Activated naive CD4-positive, alpha-beta T cell (primary cell): ENCODE results near the gene MLPH.

Experiments used
- DNase-seq, 4 experiments: peaks; one replicate each; lab custom pipeline; 2025; lab: John Stamatoyannopoulos, UW

The MLPH gene, protein sequence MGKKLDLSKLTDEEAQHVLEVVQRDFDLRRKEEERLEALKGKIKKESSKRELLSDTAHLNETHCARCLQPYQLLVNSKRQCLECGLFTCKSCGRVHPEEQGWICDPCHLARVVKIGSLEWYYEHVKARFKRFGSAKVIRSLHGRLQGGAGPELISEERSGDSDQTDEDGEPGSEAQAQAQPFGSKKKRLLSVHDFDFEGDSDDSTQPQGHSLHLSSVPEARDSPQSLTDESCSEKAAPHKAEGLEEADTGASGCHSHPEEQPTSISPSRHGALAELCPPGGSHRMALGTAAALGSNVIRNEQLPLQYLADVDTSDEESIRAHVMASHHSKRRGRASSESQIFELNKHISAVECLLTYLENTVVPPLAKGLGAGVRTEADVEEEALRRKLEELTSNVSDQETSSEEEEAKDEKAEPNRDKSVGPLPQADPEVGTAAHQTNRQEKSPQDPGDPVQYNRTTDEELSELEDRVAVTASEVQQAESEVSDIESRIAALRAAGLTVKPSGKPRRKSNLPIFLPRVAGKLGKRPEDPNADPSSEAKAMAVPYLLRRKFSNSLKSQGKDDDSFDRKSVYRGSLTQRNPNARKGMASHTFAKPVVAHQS

DNA sequence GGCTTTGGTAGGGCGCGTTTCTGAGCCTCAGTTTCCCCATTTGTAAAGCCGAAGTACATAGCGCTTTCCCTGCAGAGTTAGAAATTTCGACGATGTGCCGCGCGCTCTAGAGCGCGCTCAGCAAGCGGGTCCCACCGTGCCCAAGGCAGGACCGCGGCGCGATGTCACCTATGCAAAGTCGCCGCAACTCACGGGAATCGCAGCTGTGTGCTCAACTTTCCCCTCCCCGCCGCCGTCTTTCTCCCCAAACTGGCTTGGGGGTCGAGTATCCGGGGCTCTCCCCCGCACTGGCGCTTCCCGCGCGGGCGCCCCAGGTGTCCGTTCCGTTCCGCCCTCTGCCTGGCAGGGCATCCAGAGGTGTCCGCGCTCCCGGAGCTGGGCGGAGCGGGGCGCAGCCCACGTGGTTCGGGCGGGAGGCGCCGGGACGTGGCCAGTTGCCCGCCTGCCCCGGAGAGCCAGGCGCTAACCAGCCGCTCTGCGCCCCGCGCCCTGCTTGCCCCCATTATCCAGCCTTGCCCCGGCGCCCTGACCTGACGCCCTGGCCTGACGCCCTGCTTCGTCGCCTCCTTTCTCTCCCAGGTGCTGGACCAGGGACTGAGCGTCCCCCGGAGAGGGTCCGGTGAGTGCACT lies at the start of gene MLPH:
TSS of gene MLPH (plus strand) at position 433 of the 630 bp plus-strand sequence. CDS start 6,176 bp downstream, outside the sequence.
- no peak for DNase-seq

DNA sequence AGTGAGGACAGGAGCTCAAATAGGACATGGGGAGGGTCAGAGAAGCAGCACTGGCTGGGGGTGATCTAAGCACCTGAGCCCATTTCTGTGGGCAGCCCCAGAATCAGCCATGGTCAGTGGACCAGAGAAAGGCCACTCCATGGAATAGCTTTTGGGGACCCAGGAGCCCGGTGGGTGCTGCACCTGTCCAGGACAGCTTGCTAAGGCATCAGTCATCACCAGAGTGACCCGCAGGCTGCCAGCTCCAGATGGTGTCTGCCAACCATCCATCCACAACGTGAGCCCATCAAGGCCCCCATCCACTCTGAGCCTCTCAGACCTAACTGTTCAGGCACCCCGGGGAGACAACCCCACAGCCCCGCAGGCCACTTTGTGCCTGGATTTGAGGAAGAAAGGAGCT lies 49.5 kb upstream of the MLPH start:
- DNase-seq = no peak

DNA sequence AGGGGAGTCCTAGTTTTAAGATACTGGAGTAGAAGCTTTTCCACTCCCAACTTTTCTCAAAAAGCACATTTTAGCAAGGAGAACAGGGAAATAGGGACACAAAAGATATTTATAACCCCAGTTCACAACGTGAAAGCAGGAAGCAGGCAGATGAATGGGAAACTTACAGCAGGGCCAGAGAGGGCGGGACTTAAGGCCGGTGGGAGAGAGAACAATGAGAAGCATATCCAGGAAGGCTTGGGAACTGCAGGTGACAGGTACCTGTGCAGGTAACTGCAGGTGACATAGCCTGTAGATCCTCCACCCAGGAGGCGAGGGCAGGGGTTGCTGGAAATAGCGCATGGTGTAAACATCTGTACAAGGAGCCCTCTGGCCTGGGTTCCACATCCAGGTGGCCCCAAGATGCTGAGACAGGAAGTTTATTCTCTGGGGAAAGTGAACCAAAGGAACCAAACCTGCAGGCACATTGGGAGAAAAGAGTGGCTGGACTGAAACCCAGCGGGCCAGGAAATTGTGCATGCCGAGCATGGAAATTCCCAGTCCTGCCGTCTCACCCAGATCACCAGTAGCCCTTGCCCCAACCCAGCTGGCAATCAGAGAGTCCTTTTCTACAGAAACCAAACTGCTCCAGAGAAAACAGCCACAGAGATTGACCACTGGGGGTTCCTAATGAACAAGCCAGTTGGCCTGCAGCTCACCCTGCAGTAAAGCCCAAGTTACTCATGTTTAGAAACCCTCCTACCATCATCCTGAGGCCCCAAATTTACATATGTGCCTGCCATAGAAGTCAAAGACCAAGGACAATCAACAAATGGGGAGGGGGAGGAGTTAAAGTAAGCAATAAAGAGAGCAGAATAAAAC lies 48.7 kb upstream of the MLPH start:
- DNase-seq = no peak

DNA sequence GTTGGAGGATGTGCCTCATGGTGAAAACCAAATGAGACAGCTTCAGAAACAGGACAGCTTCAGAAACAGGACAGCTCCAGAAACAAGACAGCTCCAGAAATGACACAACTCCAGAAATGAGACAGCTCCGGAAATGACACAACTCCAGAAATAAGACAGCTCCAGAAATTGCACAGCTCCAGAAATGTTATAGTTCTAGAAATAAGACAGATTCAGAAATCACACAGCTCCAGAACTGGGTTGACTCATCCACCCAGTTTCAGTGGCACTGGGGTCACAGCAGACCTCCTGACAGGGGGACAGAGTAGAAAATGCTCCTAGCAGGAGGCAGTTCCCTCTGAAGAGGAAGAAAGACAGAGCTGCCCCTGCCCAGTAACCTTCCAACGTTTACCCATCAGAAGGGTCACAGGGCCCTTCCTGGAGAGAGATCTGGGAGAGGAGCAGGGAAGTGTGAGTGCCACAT lies 46.2 kb upstream of the MLPH start:
- DNase-seq = no peak

DNA sequence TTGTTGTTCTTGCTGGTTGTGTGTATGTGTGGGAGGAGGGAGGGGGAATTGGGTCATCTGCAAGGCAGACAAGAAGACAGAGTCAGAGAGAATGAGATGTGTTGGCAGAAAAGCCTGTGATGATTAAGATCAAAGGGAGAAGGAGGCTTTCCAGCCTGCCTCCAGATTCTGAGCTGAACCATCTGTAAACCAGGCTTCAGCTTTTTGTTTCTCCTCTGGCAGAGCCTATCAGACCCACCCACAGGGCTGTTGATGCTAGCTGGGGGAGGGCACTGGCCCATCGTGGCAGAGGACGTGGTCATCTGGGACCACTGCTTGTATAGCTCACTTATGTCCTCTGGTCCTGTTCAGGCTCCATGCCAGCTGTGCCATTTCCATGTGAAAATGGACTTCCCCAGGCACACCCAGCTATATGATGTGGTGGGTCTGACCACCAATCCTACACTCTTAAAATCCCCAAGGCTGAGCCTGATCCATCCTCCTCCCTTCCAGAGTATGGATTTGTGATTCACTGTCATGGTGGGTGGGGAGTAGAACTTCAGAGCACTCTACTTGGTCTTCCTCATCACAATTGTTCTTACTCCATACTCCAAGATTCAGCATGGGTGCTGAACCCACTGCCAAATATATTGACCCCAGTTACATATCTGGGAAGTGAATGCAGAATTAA lies 45.3 kb upstream of the MLPH start:
- no peak for DNase-seq

DNA sequence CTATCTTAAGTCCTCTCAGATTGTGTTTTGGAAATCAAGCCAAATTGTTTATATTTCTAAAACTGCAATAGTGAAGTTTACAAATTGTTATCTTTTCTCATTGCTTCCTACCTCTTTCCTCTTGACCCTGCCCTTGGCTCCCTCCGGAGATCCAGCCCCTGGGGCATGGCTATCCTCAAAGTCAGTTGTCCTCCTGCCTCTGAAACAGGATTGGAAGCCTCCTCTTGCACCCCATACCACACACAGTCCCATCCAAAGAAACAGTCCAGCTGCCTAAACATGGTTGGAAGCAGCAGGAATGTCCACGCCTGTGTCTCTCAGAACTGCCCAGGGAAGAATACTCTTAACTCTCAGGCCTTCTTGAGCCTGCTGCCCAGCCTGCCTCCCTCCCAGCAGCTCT lies 43.0 kb upstream of the MLPH start:
- DNase-seq = no peak

DNA sequence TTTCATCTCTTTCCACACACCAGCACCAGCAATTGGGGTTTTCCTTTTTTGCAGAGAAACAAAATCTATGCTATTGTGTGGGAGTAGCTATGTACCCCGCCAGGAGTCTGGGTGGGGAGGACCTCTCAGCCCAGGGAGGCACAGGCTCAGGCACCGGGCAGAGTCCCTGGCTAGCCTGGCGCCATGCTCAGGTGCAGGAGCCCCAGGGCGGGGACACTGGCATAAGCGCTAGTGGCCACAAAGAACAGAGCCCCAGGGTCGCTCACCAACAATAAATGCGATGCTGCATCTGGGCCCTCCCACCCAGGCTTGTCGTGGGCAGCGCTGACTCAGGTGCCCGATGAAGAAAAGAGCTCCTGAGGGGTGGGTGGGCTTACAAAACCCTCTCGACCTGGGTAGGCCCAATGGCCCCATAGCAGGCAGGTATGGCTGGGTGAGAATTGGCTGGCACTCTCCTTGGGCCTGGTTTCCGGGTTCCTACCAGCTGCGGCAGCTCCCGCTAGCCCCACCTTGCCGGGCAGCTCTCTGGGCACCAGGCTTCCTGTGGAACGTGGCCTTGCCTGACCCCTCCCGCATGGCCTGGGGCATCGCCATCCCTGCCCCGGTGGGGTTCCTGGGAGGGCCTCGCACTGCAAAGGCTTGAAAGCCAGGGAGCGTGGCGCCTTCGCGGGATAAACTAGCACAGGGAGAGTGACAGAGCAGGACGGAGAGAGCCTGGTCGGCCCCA lies 41.3 kb upstream of the MLPH start:
- no peak for DNase-seq

DNA sequence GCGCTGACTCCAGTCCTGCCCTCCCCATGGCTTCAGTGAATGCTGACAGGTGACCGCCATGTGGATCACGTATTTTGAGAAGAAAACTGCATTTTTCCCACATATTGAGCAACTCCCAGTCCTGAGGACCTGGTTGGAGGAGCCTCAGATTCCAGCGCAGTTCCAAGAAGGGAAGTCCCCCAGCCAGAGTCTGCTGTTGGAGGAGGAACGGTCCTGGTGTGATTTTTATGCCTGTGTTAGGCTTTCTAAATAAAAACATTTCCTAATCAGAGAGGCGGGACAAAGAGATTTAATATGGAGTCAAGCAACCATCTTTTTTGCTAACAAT lies 40.7 kb upstream of the MLPH start:
- DNase-seq = no peak

DNA sequence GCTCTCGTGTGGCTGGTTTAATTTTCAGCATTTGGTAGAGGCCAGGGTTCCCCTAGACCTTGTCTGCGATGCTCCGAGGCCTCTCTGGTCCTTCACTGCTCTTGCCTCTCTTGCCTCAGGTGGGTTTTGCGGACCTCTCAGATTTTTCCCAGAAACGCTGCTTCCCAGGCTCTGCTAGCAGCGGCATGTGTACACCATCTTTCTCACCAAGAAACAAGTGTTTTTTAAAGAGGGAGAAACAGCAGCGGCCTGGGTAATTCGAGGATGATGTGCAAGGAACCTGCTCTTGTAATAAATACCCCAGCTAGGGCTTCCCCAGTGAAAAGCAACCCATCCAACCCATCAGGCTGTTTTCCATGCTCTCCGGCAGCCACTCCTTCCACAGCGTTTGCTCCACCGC lies 39.6 kb upstream of the MLPH start:
- DNase-seq = no peak

DNA sequence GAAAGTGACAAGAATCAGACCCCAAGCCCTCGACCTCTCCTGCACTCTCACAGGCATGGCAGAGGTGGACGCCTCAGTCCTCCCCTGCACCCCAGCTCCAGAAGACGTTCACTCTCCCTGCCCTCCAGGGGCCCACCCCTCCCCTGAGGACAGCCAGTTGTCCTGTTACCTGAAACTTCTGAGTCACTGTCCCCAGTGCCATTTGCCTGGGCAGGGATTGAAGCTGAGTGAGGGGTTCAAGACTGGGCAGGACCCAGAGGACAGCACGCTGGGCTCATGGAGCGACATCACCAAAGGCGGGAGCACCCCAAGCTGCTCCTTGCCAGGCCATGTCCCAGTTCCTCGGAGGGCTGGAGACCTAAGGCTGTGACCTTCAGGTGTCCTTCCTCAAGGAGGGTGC lies 38.9 kb upstream of the MLPH start:
- DNase-seq = no peak

DNA sequence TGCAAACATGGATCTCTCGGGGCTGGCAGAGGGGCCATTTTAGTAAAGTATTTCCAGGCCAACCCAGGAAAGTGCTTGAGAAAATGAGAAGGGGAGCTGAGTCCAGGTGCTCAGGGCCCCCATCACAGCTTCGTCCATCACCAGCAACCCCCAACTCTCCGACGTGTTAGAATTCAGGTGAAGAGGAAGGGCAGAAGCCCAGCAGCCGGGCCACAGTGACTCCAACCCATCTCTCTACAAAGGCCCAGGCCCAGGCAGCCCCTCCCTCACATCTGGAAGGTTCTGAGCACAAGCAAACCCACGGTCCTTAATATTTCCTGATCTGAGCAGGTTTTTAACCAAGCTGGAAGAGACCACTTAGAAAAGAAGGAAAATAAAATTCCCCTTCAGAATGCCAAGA lies 38.4 kb upstream of the MLPH start:
- no peak for DNase-seq

DNA sequence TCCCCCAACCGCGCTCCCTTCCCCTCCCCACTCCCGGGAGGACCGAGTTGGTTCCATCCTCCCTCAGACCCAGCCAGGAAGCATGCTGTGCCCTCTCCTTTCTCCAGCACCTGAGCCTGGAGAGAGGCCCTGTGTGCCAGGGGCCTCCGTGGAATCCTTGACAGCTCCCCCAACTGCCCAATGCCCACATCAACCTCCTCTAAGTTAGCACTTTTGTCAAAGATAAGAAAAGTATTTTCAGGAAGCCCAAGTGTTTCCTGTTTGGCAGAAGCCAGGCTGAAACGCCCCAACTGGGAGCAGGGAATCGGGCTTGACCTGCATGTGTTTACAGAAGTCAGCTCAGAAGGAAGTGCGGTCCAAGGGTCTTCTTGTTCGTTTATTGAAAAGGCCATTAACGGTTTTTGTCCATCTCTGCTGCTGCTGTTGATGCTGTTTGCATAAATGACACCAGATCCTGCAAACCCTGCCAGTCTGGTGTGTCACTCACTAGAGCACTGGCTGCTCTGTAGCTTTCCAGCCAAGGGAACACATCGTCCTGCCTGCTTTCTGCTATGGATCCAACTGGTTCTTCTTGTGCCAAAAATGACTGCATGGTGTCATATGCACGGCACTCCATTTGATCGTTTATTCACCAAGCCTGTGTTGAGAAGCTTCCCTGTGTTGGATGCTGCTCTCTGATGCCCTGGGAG lies 37.7 kb upstream of the MLPH start:
- no peak for DNase-seq

DNA sequence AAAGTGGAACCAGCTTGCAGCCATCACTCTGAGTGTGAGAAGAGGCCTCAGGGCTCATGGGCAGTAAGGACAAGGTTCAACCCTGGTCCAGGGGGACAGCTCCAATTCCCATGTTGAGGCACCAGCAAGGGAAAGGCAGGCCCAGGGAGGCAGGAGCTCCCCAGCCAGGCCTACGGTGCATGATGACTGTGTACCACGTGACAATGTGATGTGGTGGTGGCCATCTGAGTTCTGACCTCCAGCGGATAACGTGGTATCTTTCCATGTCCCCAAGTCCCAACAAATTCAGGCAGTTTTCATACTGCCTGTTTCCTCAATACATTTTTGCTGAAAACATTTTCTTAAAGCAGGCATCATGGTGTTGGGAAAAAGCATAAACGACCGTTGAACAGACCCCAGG lies 36.9 kb upstream of the MLPH start:
- DNase-seq = no peak

DNA sequence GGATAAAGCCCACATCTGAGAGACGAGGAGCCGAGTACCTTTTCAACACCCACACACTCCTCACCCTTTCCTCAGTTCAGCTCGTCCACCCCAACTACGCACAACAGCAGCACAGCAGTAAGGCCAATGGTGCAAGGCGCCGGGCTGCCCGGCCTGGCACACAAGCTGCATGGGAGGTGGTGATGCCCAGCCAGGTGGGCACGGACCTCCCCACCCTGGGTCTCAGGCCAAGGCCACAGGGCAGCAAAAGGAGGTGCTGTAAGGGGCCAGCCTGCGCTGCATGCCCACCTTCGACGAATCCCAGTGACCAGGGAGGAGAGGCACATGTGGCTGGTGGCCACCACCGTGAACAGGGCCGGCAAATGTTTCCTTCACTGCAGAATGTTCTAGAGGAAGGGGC lies 36.5 kb upstream of the MLPH start:
- no peak for DNase-seq

DNA sequence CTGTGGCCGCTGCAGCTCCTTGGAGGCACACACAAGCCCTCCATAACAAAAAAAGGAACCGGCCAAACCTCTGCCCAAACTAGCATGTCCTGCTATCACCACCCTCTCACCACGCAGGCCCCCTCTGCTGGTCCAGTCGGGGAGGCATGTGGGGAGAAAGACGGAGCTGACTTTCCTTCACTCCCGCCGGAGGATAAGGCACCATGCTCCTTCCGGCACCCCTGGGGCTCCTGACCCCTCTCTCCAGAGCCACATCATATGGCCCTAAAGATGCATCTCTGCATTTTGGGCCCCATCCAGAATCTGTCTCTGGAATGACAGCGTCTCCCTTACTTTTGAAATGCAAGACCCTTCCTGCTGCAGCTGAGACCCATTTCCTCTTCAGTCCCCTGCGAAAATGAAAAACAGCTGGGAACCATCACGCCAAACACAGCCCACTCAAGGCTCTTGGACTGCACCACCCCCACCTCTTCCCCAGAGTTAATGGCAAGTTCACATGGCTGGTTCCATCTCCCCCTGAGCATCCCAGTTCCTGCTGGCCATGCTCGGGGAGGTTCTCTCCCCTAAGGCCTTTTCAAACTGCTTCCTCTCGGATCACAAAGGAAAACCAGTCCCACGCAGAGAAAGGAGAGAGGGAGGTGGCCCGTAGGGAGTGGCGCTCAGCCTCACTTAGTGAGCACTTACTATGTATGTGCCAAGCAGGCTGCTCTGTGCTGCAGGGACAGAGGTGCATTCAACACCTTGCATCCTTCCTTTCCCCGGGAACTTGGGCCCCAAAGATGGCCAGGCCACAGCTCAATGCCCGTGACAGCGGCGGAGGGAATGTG lies 35.2 kb upstream of the MLPH start:
- DNase-seq = no peak

DNA sequence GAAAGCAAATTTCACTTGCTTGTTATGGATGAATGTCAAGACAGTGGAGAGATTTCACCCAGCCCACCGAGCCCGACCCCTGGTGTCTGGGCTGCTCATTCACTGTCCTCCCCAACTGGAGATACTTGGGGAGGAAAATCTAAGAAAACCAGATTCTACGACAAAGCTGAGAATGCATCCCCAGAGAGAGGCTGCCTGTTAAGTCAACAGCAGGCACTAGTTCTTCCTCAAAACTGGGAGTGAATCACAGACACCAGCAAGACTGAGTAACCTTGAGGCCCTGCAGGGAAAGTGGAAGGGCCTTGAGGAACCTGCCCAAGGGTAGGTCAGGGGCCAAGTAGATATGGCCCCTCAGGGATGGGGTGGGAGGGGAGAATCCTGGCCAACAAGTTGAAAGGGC lies 34.2 kb upstream of the MLPH start:
- no peak for DNase-seq

DNA sequence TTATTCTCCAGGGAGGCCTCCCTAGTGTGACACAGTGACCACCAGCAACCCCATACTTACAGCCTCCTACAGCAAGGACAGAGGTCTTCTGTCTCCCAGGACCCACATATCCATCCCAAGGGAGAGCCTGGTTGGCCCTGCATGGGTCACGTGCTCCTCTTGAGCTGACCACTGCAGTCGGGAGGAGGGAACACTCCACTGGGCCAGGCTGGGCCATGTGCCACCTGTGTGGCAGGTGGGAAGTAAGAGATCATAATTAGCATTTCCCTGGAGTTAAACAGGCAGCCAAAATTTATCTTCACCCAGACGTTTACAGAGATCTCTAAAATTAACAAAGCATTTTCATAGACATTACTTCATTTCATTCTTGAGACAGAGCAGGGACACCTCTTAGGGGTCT lies 33.4 kb upstream of the MLPH start:
- no peak for DNase-seq

DNA sequence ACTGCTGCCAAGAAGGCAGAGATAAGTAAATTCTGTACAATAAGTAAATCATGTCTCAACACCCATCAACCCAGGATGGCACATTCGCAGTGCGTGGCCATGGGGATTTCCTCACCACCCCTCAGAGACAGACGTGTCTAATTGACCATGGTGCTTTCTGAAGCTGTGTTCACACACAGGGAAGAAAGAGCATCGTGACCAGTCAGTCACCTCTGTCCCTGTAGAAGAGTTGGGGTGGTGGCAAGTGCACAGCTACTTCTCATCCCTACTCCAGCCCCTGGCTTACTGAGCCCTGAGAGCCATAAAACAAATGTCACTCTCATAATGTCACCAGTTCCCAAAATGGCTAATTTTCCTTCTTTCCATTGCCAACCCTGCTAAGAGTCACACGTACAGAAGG lies 31.3 kb upstream of the MLPH start:
- DNase-seq = no peak

DNA sequence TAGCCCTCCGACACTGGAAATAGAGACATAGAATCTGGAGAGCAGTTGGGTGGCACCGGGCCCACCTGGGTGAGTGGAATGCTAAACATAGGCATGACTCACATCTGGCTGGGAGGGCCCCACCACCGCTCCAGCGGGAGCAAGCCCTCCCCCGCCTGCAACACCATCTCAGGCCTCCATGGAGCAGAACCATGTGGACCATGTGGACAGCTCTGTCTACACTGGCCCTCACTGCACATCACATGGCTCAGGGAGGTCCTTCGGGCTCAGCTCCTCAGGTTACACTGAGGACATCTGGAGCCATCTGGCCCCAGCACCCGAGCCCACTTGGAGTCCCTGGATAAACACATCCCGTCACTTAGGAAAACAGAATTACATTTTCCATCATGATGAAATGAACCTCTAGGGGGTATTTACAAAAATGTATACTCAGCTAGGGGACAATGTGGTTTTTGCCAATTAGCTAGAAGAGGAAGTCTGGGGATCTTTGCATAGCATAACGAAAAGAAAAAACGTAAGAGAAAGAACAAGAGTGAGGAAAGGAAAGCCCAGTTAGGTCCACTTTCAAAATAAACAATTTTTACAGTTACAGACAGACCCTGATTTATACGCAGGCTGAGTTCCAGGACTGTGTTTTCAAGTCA lies 30.7 kb upstream of the MLPH start:
- DNase-seq = no peak
